ENCODE measurements around the gene NR6A1.

- TF ChIP-seq CTCF (conservative IDR thresholded peaks at IDR 0.05; ENCODE audit: low read depth in 2 of 2) (no peak), POLR2AphosphoS5 (IDR thresholded peaks at IDR 0.05; ENCODE audit: low read depth) (no peak), STAT1 (IDR thresholded peaks at IDR 0.05; ENCODE audit: unreplicated experiment) (no peak), JUNB (IDR thresholded peaks at IDR 0.05; ENCODE audit: unreplicated experiment) (no peak), ETS1 (IDR thresholded peaks at IDR 0.05) (no peak)
Measured at GRCh38 chr9:124485201-124485600, 285.9 kb downstream of the NR6A1 start.
